HG03064 (cell line): Measurements from ENCODE around the gene C15orf39.
"Not testable (repeated sequence)": the region's sequence is repeated elsewhere in the genome, so short reads cannot be mapped to it uniquely, and the experiment has no call there.

Experiments used
- ATAC-seq: cut with Tn5 transposase; IDR thresholded peaks from one replicate; pipeline ENCODE4 v1.9.1; 2021; ENCODE audit warnings: low read depth; ENCODE audit not compliant: unreplicated experiment

Gene C15orf39

DNA sequence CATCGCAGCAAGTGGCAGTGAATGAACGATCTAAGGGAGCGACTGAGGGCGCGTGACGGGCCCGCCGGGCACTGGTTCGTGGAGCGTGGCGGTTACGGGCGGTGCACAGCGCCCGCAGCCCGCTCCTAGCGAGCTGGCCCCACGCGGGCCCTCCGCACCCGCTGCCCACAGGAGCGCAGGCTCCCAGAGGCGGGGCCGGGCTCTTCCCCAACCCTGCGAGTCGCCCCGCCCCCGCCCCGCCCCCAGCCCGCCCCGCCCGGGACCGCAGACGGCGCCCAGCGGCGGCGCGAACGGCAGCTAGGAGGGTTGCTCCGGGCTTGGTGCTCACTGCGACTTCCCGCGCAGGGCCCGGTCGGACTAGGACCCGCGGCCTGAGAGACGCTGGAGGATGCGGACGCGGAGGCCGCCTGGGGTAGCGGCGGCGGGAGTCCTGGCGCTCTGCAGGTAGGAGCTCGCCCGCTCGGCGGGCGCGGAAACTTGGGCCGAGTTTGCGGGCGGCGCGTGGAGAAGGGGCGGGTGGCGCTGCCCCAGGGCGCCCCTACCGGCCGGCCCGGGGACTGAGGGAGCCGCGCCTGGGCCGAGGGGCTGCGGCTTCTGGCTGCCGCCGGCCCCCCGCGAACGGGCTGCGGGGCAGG, at the start of gene C15orf39:
TSS of gene C15orf39 (plus strand) at position 267 of the 635 bp plus-strand sequence. CDS start 4,167 bp downstream, outside the sequence.
- peak; percentile 34 for ATAC-seq

DNA sequence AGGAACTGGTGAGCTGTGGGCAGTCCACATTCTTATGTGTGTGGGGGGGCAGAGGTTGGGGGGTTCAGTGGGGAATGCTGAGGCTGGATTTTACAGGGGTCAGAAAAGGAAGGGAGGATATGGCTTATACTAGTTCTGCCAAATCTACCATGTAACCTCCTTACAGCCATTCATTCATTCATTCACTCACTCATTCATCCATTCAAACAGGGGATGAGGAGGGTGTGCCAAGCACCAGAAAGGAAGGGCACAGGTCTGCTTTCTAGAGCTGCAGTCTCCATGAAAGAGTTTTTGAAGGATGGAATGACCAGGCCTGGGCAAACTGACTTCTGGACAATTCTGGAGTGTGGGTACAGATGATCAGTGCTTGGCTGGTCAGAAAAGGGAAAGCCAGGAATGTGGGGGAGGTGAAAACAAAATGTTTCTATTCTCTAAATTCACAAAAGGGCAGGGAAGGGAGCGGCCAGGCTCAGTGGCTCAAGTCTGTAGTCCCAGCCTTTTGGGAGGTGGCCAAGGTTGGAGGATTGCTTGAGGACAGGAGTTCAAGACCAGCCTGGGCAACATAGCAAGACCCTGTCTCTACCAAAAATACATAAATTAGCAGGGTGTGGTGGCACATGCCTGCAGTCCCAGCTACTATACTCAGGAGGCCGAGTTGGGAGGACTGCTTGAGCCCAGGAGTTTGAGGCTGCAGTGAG, 49.2 kb upstream of the C15orf39 start:
- ATAC-seq, result no peak

DNA sequence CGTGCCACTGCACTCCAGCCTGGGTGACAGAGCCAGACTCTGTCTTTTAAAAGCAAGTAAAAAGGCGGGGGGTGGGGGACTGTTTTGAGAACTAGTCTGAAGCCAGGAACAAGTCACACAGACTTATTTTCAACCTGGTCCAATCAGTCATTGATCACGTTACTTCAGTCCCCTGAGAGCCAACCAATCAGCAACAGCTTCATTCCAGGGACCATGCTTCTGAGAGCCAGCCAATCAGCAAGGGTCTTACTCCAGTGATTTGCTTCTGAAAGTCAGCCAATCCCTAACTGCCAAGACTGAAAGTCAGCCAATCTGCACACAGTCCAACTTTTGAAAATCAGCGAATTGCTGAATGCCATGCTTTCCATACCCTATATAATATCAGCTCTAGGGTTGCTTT, 48.6 kb upstream of the C15orf39 start:
- ATAC-seq, result no peak

DNA sequence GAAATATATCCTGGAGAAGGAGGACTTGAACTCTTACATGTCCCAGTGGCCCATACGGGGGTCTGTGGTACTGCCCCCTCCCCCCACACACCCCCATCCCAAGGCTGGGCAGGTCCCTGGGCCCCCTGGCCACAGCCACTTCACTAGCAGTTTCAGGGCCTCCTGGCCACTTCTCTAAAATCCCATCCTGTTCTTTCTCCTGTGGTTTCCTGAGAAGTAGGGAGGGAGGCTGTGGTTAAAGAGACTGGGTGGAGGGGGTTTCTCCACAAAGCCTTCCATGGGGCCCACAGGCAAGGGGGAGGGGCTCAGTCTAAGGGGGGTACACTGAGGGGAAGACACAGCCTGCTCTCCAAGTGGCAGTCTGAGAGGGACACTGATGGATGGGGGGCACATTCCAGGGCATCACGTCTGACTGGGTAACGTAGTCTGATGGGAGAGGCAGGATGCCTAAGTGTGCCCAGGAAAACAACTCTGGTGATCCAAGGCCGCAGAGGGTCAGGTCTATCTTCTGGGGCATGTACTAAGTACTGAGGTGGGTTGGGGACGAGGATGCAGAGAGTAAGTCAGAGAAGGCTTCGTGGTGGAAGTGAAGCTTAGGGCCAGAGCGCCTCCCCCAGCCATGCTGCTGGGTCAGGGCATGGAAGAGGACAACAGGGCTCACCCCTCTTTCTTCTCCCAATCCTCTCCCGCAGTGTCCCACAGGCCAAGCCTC, 48.0 kb upstream of the C15orf39 start:
- ATAC-seq, result no peak

DNA sequence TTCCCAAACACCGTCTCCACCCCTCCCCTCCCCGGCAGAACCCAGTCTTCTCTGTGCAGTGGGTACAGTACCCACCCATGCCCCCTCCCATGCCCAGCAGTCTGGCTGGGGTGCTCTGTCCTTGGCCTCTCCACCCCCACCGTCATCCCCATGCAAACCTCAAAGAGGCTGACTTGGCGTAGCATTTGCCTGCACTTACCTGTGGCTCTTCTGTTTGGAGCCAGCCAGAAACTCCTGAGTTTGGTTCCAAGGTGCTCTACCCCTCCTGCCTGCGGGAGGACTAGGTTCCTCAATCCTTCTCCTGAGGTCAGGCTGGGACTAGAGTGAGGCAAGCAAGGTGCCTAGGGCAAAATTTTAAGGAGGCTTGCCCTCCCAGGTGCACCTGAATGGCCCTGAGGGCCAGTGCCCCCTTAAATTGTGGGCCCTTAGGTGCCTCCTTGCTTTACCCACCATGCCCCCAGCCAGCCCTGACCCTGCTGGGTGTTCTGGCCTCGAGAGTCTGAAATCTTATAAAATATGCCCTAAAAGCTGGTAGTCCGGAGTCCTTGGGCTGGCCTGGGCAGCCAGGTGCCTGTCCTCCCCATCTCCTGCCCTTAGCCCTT, 47.1 kb upstream of the C15orf39 start:
- ATAC-seq, result no peak

DNA sequence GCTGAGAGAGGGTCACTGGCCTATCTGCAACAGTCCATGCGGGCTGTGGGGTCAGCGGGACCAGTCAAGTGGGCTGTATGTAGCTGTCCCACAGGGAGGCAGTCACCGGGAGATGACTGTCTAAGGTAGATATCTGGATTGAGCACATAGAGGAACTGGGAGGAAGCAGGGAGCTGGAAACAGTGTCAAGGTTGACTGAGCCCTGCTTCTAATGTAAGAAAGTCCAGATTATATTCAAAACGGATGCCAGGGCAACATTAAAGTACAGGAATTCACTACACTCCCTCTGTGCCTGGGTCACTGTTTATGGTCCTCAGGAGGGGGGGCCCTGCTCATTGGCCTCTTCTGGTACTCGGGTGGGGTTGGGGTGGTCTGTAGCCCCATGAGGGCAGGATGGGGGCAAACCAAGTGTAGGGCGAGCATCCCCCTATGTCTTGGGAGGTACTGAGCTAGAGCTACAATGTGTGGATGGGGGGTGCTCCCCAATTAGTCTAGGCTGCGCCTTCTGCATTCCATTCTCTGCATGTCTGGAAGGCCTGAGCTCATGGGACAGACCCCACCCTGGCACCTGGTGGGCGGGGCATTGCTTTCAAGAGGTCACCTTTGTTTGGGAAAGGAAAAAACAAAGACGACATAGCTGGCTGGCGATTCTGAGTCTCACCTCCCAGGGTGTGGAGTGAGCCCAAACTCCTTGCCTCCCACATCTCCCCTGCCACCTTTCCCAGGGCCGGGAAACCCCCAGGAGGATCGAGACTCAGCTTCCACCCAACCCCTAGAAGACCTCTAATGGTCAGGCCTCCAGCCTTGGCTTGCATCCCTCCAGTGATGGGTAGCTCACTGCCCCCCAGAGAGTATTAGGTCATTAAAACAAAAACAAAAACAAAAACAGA, 45.1 kb upstream of the C15orf39 start:
- ATAC-seq, result no peak

DNA sequence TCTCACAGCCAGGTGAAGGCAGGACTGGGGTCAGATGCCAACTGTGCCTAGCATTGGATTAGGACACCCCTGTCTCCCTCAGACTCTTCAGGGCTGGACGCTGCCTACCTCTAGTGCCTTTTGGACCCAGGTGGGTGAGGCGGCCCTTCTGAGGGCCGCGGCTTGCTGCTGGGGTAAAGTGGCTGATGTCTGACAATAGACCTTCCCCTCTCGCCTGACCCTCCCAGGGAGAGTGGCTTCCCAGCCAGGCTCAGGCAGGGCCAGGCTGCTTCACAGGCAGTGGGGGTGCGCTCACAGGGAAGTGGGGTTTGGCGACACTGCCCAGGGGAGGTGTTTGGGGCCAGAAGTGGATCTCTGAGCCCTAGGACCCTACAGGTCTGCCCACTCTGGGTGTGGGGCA, 43.3 kb upstream of the C15orf39 start:
- no peak for ATAC-seq

DNA sequence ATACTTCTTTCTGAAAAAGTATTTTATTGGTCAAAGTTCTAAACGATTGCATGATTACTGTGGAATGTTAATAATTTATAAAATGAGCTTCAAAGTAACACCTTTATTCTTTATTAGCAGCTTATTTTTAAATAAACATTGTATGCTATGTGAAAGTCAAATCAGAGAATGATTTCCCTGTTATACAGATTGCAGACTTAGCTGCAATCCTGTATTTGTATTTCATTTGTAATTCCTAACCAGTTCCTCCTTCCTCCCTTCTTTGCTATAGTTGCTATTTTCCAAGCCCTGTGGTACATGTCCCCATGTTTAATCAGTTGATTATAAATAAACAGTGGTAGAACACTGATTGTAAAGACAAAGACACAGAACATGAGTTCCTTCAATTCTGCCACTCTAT, 42.4 kb upstream of the C15orf39 start:
- ATAC-seq, result no peak

DNA sequence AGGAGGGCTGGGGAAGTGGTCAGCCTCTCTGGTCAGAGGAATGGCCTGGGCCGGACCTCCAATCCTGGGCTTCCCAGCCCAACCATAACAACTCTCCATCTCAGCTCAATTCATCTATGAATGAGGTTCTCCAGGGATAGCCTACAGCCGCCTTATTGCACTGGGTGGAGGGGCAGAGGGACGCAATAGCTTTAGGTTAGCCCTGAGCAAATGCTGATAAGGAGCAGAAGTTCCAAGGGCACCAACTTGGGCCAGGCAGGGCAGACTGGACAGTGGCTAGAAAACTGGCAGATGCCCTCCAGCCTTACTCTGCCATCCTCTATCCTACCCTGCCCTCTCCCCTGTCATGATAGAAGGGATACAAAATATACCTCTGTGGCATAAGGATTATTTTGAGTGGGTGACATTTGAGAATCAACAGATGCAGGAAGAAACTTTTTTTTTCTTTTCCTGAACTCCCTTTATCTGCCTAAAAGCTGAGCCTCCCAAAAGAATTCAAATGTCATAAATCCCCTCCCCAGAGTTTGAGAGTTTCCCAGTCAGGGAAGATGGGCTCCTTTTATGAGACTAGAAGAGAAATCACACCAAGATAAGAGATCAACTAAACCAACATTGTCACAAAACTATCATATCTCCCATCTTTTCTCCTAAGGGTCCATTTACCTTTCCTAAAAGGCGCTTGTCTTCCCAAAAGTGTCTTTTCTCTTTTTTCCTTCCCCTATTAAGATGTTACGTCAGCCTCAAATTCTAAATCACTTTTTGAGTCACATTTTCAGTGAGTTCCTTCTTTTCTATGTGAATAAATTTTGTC, 40.4 kb upstream of the C15orf39 start:
- no peak for ATAC-seq

DNA sequence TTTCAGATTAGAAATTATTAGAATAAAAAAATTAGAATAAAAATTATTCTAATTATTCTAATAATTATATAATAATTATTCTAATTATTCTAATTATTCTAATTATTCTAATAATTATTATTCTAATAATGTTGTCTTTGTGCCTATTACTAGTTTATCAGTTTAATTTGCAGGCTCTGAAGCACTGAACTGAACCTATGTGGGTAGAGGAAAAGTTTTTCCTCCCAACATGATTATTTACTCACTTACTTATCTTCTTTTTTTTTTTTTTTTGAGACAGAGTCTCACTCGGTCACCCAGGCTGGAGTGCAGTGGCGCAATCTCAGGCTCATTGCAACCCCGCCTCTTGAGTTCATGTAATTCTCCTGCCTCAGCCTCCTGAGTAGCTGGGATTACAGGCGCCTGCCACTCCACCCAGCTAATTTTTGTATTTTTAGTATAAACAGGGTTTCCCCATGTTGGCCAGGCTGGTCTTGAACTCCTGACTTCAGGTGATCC, 39.7 kb upstream of the C15orf39 start:
- no peak for ATAC-seq

DNA sequence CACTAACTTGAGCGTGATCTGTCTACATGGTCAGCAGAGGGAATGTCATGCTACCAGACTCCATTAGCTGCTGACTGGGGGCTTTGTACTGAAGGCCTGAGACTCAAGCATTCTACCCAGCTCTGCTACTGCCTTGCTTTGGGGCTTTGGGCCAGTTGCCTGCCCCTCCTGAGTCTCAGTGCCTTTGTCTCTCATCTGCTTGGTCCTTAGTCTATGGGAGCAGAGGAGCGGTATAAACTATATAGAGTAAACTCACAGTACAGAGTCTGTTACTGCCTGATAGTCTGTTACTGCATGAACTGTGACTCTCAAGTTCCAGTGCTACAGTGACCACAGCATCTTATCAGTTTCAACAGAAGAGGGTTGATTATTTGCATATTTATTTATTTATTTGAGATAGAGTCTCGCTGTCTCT, 38.5 kb upstream of the C15orf39 start:
- ATAC-seq, result no peak

DNA sequence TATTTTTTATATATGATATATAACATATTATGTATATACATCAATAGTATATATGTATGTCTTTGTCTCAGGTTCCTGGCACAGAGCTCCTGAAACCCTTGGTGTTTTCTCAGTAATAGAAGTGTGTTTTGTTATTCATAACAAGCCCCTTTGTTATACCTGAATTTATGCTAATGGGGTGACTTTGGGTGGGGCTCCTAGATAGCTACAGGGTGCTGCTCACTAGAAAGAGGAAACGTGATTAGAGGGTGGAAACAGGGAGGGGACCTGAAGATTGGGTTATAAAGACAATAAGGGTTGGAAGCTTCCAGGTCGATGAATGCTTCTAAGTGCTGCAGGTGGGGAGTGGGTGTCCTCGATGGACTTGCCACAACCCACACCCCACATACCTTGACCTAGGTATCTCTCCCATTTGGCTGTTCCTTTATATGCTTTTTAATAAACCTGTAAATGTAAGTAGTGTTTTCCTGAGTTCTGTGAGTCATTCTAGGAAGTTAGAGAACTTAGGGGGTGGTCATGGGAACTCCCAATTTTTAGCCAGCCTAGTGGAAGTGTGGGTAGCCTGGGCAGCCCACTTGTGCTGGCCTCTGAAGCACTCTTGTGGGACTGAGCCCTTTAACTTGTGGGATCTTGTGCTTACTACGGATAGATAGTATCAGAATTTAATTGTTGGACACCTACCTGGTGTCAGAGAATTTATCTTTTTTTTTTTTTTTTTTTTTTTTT, 36.9 kb upstream of the C15orf39 start:
- ATAC-seq, result no peak

DNA sequence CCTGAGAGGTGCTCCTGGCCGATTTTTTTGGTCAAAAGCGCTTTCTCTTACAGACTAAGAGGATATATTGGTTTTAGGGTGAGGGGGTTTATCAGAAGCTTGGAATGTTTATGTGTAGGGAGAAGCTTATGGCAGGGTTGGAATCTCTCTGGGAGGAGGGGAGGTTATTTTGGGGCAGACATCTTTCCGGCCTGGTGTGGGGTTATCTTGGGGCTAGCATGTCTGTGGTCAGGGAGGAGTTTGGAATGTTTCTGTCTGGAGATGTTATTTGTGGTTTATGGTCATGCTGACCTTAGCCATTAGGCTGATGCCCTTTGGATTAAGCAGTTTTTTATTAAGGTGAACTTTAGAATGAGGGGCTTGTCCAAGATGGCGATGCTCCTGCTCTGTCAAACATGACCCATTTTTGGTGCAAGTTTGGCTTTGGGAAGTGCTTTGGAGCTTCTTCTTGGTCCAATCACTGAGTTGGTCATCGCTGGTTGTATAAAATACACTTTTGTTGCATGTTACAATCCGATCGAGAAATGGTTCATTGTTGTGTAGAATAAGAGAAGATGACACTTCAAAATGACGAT, 35.1 kb upstream of the C15orf39 start:
- ATAC-seq, result not testable (repeated sequence)

DNA sequence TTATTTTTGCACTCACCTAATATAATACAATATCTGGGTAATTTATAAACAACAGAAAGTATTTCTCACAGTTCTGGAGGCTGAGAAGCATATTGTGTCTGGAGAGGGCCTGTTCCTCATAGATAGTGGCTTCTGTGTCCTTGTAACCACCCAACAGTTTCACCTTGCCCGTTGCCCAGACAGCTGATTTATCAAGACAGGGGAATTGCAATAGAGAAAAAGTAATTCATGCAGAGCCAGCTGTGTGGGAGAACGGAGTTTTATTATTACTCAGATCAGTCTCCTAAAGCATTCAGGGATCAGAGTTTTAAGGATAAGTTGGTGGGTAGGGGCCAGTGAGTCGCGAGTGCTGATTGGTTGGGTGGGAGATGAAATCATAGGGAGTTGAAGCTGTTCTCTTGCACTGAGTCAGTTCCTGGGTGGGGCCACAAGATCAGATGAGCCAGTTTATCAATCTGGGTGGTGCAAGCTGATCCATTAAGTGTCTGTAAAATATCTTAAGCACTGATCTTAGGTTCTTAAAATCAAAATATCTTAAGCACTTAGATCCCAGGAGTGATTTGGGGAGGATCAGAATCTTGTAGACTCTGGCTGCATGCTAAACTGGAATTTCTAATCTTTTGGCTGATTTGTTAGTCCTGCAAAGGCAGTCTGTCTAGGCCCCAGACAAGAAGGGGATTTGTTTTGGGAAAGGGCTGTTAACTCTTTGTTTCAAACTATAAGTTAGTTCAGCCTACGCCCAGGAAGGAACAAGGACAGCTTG, 33.9 kb upstream of the C15orf39 start:
- ATAC-seq, result no peak

DNA sequence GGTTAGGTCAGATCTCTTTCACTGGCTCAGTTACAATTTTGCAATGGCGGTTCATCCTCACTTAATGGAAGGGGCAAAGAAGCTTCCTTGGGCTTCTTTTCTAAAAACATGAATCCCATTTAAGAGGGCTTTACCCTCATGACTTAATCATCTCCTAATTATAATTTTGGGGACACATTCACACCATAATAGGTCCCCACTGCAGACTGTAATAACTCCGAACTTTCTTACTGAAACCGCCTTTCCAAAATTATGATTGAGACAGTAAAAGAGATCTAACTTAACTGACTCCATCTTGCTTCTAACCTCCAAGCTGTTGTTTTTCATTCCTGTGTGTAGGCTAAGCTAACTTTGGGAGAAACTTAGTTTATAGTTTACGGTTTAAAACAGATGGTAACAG, 33.3 kb upstream of the C15orf39 start:
- no peak for ATAC-seq

DNA sequence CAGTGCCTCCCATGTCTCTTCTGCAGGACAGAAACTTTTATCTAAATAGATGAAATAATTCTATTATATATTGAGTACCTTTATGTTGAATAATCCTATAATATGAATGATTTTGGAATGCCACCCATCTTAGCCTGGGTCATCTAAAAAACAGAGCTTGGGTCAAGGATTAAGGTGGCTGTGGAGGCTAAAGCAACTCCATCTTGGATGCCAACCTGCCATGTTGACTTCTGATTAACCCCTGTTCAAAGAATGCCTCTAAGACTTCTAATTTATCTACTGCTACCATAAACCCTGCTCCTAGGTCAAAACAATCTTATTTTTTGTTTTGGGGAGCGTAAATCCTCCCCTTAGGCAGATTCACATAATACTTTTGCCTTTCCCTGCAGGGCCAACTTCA, 31.5 kb upstream of the C15orf39 start:
- no peak for ATAC-seq

DNA sequence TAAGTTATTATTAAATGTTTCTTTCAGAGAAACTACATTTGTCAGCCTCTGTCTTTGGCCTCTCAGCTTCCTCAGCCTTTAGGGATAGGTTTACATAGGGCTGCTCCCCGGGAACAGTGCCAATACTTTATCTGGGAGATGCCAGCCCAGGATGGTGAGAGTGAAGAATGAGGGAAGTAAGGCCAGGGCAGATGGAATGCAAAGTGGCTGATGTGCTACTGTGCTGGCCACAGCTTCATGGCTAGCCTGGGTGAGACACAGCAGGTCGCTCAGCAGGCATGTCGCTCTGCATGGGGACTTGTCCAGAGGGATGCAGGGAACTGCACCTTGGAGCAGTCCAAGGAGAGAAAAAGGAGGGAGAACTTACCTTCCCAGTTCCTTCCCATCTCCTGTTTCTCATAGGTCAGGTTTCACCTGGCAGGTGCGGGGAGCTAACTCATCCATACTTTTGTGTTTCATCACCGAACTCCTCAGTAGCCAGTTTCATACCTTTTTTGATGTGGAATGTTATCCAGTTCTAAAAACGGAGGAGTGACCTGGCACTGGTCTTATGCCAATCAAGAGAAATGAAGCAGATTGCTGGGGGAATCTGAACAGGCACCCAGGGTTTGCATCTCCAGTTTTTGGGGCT, 30.9 kb upstream of the C15orf39 start:
- no peak for ATAC-seq
